RWPE1 (cell line): ENCODE results near the gene HMGXB4.

ENCODE experiments used
- CTCF ChIA-PET: fragments of 350-600 bp; sonication (Branson Sonifier 250); formaldehyde crosslinking; extraction: SDS; loops from one replicate; lab custom pipeline; 2021; lab: Yijun Ruan, JAX
- POLR2A ChIA-PET: fragments of 400-600 bp; formaldehyde crosslinking; extraction: SDS; loops from one replicate; lab custom pipeline; 2020; ENCODE audit warnings: antibody characterized with exemption; ENCODE audit not compliant: low non-redundant PET; lab: Yijun Ruan, JAX
- DNase-seq: peaks from one replicate; pipeline ENCODE4 v3.0.0; 2012; ENCODE audit warnings: low spot score
- H3K27ac ChIP-seq: fragments of 450-650 bp; 2 replicates; pipeline ENCODE4 v1.5.1; 2017
- CTCF ChIP-seq: fragments of 450-650 bp; conservative IDR thresholded peaks from 2 replicates; pipeline ENCODE4 v1.5.1; 2017; ENCODE audit warnings: low read depth, mild to moderate bottlenecking

Gene HMGXB4

GRCh38 chr22:35306350-35306967 is 49.2 kb downstream of the HMGXB4 start:
- DNase-seq: no peak
- ChIA-PET POLR2A (no interaction called here), CTCF (no interaction called here)
- no peak for TF ChIP-seq CTCF
- H3K27ac ChIP-seq: no peak overlapping the region

DNA sequence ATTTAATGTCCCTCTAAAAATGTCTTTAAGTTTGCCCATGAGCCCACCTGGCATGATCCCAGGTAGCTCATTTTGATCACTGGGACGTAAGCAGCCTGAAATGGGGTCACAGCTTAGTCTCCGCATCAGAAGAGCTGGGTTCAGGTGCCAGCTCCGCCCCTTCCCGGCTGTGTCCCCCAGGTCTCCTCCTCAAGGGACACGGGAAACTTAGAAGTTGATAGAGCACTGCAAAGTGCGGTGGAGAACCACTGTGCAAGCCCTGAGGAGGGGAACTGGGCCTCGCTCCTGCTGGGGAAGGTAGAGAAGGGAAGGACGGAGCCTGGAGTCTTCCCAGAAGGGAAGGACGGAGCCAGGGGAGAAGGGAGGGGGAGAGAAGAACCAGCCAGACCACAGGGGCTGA is 50.1 kb downstream of the HMGXB4 start:
- TF ChIP-seq CTCF: no peak
- POLR2A ChIA-PET: no interaction called here
- DNase-seq: no peak
- CTCF ChIA-PET: no interaction called here
- H3K27ac ChIP-seq: no peak overlapping the region

GRCh38 chr22:35307892-35308291 is 50.6 kb downstream of the HMGXB4 start:
- H3K27ac ChIP-seq: no peak overlapping the region
- no peak for TF ChIP-seq CTCF
- ChIA-PET POLR2A (no interaction called here), CTCF (no interaction called here)
- DNase-seq: no peak

- DNase-seq: no peak
- no peak for TF ChIP-seq CTCF
- CTCF ChIA-PET: no interaction called here
- POLR2A ChIA-PET: no interaction called here
- no peak overlapping the region for H3K27ac ChIP-seq
Measured at GRCh38 chr22:35308480-35309021, 51.3 kb downstream of the HMGXB4 start.

DNA sequence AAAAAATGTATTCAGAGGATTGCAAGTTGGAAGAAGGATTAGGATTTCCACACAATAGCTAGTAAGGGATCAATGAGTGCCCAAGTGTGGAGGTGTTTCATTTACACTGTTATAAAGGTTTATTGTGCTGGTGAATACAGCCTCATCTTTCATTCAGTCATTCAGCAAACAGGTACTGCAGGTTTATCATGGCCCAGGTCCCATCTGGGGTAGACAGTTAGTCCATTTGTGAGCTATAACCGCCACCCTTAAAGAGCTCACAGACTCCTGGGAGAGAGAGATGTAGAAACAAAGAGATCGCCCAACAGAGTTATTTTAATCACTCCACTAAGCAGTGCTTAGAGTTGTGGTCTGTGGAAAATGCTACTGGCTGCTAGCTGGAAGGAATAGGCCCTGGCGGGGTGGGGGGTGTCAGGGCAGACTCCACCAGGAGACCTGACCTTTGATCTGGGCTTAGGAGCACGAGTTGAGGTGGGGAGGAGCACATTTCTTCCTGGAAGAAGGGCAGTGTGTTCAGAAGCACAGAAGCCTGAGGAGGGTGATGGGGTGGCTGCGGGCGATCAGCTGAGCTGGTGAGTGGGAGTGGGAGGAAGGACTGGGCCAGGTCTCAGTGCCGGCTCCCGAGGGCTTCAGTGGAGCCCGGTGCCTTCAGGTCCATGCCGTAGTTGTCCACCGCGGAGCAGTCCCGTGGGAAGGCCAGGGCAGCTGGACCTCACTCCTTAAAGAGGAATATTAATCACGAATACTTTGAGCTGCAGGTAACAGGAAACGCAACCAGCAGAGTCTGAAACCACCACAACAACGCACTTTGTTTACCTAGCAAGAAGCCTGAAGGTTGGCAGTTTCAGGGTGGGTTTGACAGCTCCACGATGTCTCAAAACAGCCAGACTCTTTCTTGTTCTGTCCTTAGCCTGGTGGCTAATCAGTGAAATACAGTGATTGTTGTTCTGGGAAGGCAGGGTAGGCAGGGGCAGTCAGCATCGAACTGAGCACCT is 53.6 kb downstream of the HMGXB4 start:
- no peak for DNase-seq
- TF ChIP-seq CTCF: no peak
- POLR2A ChIA-PET: no interaction called here
- CTCF ChIA-PET: interaction anchor here (0.6 kb wide), 1 partner anchor 480 kb away, joined by 4 read pairs; no protein-coding TSS in a partner anchor
- no peak overlapping the region for H3K27ac ChIP-seq

- ChIA-PET POLR2A (no interaction called here), CTCF (no interaction called here)
- TF ChIP-seq CTCF: no peak
- peak overlapping the region; percentile 42; the same call in 1 of the 2 replicates for H3K27ac ChIP-seq
- no peak for DNase-seq
Measured at GRCh38 chr22:35311551-35311999, 54.3 kb downstream of the HMGXB4 start.
